ENCODE results near the gene GIPC3. TPM values are rescaled to one million over a fixed set of nuclear protein-coding genes. Genes with fewer than 3 reads are reported as not detected.

GIPC3 gene, protein sequence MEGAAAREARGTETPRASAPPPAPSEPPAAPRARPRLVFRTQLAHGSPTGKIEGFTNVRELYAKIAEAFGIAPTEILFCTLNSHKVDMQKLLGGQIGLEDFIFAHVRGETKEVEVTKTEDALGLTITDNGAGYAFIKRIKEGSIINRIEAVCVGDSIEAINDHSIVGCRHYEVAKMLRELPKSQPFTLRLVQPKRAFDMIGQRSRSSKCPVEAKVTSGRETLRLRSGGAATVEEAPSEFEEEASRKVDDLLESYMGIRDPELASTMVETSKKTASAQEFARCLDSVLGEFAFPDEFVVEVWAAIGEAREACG
- total RNA-seq = not detected in 2 replicates

DNA sequence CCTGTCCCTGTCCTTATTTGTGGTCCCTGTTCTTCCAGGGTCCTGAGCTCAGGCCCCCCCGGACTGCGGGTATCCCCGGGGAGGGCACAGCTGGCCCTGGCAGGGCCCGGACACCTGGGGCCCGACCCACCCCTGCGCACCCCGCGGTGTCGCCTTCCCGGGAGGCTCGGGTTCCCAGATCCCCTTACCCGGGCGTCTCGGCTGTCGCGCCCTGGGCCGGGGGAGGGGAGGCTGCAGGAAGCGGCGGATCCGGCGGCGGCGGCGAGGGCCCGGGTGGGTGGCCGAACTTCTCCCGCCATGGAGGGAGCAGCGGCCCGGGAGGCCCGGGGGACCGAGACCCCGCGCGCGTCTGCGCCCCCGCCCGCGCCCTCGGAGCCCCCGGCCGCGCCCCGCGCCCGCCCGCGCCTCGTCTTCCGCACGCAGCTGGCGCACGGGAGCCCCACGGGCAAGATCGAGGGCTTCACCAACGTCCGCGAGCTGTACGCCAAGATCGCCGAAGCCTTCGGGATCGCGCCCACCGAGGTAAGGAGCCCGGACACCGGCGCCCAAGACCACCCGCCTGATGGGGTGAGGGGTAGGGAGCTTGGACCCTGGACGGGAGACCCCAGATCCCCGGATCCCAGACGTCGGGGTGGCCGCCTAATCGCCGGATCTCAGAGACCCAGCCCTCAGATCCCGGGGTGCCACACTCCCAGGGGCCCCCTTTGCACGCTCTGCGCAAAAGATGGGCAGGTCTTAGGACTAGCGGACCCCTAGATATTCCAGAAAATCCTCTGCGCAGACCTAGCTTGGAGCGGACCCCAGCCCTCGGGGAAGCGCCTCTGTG is at the start of gene GIPC3:
TSS of gene GIPC3 (plus strand) at position 178 of the 826 bp plus-strand sequence. CDS start at position 298, 120 bp downstream.
- DNase-seq (ENCODE audit: low read depth) = no peak

DNA sequence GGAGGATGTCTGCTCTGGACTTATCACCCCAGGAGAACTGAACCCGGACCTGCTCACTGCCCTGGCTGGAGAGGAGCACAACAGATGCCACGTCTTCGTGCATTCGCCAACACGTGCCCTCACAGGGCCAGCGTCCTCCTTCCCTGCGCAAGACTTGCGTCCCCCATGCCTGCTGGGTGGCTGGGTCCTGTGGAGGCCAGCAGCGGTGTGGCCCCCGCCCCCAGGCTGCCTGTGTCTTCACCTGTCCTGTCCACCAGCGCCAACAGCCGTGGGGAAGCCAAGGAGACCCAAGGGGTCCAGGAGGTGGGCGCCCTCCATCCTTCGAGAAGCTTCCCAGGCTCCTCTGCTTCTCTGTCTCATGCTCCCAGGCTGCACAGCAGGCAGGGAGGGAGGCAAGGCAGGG is 49.7 kb upstream of the GIPC3 start:
- no peak for DNase-seq (ENCODE audit: low read depth)

DNA sequence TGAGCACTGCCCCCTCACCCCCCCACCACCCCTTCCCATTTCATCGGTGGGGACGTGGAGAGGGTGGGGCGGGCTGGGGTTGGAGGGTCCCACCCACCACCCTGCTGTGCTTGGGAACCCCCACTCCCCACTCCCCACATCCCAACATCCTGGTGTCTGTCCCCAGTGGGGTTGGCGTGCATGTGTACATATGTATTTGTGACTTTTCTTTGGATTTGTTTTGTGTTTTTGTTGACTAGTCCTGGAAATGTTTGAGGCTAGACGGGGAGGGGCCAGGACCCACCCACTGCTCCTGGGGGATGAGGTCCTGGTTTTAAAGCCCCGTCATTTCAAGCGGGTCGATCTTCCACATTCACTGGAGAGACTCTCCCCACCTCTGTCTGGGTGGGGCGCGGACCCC is 49.3 kb upstream of the GIPC3 start:
- no peak for DNase-seq (ENCODE audit: low read depth)

DNA sequence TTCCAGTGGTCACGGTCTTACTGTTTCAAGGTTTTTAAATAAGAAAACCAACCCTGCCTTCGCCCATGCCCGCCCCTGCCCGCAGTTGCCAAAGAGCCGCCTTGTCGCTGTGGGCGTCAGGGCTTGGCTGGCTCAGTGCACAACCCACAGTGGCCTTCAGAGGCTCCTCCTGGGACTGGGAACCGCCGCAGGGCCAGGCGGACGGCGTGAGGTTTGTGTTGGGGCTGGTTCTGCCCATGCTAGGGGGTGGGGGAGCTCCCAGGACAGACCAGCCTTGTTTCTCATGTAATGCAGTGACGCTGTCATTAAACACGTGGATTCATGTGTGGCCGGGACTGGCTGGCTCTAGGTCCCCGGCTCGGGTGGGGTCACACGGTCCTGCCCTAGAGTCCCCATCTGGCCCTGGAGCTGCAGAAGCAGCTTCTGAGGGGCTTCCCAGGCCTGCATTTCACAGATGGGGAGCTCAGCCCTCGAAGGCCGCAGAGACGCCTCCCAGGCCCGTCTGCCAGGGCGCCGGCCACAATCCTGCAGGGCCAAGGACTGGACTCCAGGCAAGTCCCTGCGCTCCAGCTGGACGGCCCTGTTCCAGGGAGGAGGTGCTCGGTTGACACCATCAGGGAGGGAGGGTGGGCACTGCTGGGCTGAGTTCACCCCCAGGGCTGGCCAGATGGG is 48.7 kb upstream of the GIPC3 start:
- DNase-seq (ENCODE audit: low read depth) = no peak

DNA sequence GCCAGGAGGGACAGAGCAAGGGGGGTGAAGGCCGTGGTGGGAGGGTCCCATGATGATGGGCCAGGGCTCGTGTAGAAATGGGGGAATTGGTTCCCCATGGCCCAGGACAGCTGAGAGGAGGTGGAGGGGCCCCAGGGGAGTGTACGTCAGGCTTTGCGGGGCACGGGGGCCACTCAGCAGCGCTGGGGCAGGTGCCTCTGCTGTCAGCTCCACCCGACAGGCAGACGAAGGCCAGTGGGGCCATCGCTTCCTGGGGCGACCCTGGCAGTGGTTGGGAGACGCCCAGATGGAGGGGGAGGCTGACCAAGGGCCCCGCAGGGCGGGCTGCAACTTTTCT is 48.2 kb upstream of the GIPC3 start:
- DNase-seq (ENCODE audit: low read depth) = no peak

DNA sequence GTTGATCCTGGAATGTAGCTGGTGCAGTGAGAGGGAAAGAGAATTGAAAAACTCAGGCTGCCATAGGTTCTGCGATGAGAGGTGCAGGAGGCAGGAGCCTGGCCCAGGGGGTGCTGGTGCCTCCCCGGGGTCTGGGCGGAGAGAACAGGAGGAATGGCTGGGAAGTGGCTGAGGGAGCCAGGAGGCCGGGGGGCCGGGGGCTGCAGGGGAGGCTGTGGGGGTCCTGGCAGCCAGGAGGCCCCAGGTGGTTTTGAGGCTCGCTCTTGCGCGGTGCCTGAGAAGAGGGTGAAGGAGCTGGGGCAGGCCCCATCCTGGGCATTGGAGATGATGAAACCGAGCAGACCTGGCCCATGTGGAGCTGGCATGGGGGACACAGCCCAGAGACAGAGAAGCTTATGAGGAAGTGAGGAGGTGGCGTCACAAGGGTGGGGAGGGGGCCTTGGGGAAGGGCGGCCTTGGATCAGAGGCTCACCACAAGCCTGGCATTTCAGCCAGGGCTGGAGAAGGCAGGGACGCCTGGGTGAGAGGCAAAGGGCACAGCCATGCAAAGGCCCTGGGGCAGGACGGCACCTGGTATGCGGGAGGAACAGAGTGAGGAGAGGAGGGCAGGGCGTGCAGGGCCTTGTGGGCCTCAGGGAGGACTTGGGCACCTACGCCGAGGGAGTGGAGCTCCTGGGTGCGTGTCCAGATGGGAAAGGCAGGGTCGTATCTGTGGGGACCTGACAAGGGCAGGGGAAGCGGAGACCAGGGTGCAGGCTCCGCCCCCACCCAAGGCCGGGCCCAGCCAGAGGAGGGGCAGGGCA is 47.6 kb upstream of the GIPC3 start:
- DNase-seq (ENCODE audit: low read depth) = no peak

DNA sequence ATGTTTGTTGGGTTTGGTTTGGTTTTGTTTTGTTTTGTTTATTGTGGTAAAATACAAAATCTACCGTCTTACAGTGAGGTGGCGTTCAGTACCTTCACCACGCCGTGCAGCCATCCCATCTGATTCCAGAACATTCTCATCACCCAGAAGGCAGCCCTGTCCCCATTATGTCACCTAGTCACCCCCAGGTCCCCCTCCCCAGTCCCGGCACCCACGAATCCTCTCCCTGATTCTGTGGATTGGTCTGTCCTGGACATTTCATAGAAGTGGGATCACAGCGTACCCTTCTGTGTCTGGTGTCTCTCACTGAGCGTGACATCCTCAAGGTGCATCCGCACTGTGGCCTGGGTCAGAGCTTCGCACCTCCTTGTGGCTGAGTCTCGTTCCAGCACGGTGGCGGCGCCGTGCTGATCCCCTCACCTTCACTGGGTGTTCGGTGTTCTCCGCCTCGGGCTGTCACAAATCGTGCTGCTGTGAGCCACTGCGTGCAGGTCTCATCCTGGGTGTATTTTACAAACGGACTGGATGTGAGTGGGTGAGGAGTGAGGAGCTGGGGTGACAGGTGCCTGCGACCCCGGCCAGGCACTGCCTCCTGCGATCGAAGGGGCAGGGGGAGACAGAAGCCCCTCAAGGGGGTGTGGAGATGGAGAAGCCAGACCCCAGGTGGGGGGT is 46.9 kb upstream of the GIPC3 start:
- no peak for DNase-seq (ENCODE audit: low read depth)

DNA sequence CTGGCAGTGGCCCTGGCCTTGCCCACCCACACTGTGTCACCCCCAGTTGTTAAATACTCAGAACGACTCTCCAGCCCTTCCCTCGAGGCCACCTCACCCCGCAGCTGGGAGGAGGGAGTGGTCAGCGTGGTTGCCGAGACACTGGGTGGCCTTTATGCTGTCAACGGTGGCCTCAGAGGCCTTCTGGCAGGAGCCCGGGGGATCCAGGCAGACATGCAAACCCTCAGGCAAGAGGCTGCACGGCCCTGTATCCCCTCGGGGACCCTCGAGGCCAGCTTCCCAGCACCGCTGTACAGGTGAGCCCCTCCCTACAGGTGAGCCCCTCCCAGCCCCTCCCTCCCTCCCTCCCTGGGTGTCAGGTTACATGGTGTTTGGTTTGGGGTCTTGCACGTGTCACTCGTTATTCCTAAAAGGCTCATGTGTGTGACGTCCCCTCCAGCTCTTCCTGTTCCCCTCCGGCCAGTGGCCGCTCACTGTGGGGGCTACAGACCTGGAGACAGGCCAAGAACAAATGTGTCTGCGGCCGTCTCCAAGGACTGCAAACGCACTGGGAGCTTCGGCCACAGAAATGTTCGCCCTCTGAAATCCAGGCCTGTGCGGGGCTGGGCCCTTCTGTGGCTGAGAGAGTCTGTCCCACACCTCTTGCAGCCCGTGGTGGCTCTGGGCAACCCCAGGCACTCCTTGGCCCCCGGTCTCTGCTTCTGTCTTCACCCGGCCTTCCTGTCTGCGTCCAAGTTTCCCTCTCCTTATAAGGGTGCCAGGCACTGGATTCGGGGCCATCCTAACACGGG is 46.1 kb upstream of the GIPC3 start, which contains the start of gene TEKTIP1:
TSS of gene TEKTIP1 (plus strand) at position 210 of the 791 bp plus-strand sequence. CDS start at position 214, 4 bp downstream.
- no peak for DNase-seq (ENCODE audit: low read depth)

DNA sequence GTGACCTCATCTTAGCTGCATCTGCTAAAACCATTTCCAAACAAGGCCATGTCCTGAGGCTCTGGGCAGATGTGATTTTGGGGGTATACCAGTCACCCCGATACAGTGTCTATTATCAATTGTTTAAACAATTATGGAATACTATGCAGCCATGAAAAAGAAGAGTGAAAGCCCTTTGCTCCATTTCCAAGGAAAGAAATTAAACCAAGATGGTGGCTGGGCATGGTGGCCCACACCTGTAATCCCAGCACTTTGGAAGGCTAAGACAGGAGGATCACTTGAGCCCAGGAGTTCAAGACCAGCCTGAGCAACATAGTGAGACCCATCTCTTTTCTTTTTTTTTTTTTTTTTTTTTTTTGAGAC is 45.5 kb upstream of the GIPC3 start:
- DNase-seq (ENCODE audit: low read depth) = no peak

DNA sequence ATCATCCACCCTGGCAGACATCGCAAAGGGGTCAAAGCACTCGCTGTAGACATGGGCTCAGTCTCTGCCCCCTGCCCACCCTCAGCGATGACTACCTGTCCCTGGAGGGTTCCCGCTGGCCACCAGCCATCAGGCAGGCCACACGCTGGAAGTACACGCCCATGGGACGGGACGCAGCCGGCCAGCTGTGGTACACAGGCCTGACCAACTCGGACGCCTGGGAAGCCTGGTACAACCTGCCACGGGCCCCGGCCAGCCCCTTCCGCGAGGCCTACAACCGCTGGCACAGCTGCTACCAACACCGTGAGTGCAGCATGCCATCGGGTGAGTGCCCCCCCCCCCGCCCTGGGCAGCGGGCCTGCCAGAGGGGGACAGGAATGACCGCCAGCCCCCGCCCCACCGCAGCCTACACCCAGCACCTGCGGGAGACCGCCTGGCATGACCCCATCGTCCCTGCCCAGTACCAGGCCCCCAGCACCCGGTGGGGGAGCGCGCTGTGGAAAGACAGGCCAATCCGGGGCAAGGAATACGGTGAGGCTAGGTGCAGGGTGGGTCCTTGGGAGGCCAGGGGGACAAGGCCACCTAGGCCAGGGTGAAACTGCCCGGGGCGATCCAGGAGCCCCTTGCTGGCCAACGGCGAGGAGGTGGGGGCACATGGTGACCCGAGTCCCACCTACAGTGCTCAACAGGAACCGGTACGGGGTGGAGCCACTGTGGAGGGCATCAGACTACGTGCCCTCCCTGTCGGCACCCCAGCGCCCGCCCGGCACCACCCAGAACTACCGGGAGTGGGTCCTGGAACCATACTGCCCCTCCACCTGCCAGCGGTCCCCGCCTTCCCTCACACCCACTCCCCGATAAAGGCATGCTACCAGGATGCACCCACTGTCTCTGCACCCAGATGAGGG is 41.9 kb upstream of the GIPC3 start:
- DNase-seq (ENCODE audit: low read depth) = no peak

DNA sequence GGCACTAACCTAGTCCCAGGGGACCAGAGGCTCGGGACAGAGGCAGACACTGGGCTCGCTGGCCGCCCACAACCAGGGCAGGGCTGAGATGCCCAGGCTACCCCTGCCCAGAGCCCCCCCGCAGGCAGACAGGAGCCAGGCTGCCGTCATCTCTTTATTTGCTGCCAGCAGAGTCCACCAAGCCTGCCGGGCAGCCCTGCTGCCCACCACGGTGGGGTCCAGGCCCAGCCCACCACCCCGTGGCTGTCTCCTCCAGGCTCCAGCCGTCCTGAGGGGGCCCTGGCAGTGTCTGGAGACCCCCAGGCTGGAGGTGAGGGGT is 41.3 kb upstream of the GIPC3 start:
- no peak for DNase-seq (ENCODE audit: low read depth)

DNA sequence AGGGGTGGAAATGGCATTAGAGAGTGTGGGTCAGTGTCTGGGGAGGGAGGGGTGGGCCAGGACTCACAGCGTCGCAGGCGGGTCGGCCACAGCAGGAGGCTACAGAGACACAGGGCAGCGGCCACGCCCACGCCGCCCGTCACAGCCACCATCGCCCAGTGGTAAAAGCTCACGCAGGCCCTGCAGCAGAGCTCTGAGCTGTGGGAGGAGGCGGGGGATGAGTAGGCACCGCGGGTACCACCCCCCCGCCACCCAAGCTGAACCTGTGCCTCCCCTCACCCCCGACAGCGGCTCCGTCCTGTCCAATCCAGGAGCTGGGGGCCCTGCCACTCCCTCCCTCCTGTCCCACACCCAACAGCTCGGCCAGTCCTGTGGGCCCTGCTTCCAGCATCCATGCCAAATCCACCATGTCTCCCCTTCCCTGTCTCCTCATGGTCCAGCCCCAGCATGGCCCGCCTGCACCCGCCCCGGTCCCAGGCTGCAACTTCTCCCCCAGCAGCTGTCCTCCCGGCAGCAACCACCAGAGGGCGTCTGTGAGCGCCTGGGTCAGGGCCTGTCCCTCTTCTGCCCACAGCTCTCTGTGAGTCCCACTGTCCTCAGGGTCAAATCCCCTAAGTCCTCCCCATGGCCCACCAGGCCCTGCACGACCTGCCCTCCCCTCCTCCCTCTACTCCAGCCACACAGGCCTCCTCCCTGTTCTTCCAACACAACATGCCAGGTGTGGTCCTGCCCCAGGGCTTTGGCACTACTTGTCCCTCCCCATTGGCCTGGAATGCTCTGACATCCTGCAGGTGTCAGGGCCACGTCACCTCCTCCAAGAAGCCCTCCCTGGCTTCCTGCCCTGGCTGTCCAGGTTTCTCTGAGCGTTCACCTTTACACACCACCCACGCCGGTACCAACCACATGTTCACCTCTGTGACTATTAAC is 40.3 kb upstream of the GIPC3 start:
- DNase-seq (ENCODE audit: low read depth) = peak; percentile 22

DNA sequence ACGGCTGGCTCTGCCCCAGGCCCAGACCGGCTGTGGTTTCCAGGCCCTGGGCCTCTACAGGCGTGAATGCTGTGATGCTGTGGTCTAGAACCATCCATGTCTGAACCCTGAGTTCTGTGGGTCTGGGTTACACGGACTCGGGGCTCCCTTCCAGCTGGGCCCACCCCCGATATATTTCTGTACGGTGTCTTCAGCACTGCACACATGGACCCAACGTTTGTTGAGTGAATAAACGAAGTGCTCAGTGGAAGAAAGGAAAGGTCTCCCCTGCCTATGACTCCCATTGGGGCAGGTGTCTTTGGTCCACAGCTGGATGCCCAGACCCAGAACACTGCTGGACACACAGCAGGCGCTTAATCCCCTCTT is 39.6 kb upstream of the GIPC3 start:
- DNase-seq (ENCODE audit: low read depth) = no peak

DNA sequence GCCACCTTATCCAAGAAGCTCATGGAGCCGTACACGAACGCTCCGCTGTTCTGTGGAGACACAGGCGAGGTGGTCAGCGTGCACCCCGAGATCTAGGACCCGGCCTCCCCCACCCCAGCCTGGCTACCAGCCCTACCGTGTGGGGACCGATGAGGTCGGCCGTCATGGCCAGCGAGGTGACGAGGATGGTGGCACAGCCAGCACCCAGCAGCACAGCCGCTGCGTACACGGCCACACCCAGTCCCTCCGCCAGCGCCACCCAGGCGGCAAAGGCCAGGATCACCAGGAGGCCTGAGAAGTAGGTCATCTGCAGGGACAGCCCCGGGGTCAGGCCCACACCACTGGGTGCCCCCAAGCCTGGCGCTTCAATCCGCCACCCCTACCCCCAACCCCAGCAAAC is 39.2 kb upstream of the GIPC3 start:
- DNase-seq (ENCODE audit: low read depth) = no peak

DNA sequence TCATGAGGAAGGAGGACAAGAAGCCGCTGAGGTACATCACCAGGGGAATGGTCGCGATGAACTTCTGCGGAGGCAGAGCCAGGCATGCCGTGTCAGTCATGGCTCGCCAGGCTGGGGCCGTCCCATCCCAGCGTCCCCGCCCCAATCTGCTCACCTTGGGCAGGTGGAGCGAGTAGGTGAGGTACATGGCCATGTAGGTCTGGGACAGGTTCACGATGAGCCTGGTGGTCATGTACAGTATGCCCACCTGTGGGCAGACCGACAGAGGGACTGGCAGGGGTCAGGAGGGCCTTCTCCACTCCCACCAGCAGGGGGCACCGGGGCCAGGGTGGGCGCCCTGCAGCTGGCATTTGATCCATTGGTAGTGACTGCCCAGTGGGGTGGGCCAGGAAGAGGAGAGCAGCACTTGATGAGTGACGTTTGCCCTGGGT is 38.0 kb upstream of the GIPC3 start:
- no peak for DNase-seq (ENCODE audit: low read depth)

DNA sequence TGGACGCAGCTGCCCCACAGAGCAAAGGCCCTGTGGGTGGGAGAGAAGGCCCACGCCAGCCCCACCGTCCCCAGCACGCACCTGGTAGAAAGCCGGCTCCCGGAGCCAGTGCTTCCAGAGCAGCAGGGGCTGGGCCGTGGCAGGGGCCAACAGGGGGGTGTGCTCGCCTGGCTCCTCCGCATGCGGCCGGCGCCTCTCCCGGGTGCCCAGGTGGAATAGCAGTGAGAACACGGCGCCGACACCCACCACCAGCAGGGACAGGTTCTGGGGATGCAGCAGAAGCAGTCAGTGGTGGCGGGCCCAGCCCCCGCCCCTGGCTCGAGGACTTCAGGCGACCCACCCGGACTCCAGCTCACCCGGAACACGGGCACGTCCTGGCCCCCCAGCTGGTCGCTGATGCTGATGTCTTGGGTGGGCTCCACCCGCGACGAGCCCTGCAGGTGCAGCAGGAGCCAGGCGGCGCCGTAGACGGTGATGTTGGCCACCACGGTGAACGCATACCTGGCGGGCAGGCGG is 37.5 kb upstream of the GIPC3 start:
- no peak for DNase-seq (ENCODE audit: low read depth)

DNA sequence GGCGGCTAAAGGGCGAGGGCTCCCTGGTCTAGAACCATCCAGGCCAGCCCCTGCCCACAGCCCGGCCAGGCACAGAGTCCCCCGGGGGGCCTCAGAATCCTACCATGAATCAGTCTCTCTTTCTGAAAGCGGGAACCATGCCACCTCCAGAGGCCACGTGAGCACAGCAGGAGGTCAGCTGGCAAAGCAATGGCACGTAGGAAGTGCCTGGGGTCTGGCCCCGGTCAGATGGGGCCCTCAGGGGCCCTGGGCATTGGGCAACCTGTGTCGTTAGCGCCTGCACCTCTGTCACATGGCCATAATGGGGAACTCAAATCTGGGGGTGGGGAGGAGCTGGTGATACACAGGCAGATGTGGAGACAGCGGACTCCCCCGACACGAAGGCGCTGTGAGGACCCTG is 36.7 kb upstream of the GIPC3 start:
- DNase-seq (ENCODE audit: low read depth) = no peak

DNA sequence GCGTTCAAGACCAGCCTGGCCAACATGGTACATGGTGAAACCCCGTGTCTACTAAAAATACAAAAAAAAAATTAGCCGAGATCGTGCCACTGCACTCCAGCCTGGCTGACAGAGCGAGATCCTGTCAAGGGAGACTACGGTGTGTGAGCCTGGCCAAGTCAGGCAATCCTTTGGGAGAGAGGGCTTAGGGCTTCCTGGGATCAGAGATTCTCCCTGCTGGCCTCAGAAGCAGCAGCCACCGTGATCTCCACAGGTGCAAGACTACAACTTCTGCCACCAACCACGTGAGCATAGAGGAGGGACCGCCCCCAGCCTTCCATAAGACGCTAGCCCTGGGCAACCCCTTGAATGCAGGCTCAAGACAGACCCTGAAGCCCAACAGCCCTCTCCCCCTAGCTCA is 35.5 kb upstream of the GIPC3 start:
- no peak for DNase-seq (ENCODE audit: low read depth)

Measured in renal cortical epithelial cell (primary cell).